Body of pancreas (tissue), 4 donors: ENCODE data around the gene HELZ.

Experiments used
- CTCF ChIP-seq, 7 experiments: fragments of 450-650 bp in 4 of 7; fragments of 200-600 bp in 3 of 7; sonication (generic) in 3 of 7; IDR thresholded peaks; one replicate each; pipeline ENCODE4 v1.5.1; 2016 to 2019; ENCODE audit warnings: antibody characterized with exemption in 7 of 7
- POLR2A ChIP-seq, 3 donors: fragments of 450-650 bp; IDR thresholded peaks; one replicate each; pipeline ENCODE4 v1.6.1; 2016; ENCODE audit warnings: antibody characterized with exemption in 3 of 3, mild to moderate bottlenecking in 2 of 3

- TF ChIP-seq CTCF (IDR thresholded peaks at IDR 0.05) (no peak), POLR2A (IDR thresholded peaks at IDR 0.05) (no peak)
Measured at GRCh38 chr17:67021743-67022450, 223.1 kb downstream of the HELZ start.
